Suppressor macrophage treated with lipopolysaccharide for 1 hour (primary cell): ENCODE measurements around the gene IL1RAPL2.

Source experiments
- DNase-seq, 3 donors: peaks; one replicate each; pipeline ENCODE4 v3.0.0-alpha.2; 2020 to 2022

The IL1RAPL2 gene

DNA sequence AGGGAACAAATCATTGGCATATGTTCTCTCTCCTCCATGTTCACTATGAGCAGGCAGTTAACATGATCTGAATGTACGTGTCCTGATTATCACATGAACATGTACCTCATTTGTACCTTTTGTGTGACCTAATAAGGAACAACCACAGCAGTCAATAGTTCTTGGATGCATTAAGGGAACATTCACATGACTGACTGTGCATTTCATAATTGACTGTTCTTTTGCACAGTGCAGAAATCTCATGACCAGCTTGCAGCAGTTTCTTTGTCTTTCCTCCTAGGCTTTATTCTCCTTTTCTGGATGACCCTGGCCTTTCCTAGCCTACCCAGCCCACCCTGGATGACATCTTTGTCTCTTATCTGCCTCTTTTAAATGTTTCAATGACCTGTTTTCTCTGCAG lies 711.1 kb downstream of the IL1RAPL2 start:
- DNase-seq, result no peak

DNA sequence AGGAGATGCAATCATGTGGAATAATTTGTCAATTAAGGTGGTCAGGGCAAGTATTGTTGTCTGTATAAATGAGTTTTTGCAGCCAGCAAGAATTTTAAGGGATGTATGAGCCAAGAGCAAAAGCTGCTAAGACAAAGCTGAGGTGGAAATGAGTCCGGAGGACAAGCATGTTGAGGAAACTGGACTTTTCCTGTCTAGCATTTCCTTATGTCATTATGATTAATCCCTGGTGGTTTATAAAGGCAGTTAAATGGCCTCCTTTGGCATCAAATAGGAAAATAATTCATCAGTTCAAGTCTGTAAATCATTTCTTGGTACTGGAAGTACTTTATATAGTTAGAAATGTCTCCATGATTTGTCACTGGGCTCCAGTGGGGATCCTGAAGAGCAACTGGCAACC lies 716.1 kb downstream of the IL1RAPL2 start:
- no peak for DNase-seq

DNA sequence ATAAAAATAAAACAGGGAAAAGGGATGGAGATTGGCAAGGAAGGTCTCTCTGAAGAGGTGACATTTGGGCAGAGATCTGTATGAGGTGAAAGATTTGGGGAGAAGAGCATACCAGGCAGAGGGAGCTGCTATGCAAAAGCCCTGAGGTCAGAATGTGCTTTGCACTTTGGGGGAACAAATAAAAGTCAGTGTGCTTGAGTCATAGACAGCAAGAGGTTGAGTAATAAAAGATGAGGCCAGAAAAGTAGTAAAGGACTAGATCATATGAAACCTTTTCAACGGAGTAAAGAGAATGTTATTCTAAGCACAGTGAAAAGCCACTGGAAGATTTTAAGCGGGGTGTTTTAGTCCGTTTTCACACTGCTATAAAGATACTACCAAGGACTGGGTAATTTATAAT lies 731.0 kb downstream of the IL1RAPL2 start:
- no peak for DNase-seq

DNA sequence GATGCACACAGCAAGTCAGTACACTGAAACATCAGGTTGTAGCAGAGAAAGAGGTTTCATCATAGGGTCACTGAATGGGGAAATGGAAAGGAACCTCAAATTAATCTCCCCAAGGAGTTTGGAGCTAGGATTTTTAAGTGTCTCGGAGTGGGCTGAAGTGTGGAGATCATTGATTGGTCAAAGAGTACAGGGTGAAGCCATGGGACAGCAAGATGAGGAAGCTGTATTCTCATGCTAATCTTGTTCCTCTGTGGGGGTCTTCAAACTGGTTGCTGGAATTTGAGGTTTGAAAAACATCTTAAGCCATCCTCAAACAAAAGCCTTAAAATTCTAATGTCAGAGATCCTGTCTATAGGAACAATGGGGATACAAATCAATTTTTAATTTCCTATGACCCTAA lies 733.3 kb downstream of the IL1RAPL2 start:
- no peak for DNase-seq

DNA sequence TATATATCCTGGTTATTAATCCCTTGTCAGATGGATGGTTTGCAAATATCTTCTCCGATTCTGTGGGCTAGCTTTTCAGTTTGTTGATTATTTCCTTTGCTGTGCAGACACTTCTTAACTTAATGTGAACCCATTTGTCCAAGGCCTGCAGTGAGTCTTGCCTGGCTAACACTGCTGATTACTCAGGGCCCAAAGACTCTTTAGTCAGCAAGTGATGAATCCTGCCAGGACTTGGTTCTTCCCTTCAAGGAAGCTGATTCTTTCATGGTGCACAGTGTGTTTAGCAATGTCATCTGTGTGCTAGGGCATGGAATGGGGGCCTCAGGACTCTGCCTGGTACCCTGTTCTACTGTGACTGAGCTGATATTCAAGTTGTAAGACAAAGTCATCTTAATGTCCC lies 736.2 kb downstream of the IL1RAPL2 start:
- DNase-seq, result no peak

DNA sequence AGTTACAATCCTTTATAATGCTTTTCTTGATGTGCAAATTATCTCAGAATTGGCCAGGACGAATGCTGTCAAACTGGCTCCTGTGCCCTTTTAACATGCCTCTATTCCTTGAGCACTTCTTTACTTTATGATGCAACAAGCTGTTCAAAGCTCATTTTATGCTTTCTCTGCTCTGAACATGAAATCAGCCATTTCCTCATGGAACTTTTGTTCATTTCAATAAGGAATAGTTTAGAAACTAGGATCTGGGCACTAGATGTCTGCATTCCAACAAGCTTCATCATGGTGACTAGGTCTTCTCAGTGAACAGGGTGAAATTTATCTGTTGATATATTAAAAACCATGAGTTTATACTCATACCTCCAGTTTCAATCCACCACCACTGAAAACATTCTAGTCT lies 741.8 kb downstream of the IL1RAPL2 start:
- no peak for DNase-seq

DNA sequence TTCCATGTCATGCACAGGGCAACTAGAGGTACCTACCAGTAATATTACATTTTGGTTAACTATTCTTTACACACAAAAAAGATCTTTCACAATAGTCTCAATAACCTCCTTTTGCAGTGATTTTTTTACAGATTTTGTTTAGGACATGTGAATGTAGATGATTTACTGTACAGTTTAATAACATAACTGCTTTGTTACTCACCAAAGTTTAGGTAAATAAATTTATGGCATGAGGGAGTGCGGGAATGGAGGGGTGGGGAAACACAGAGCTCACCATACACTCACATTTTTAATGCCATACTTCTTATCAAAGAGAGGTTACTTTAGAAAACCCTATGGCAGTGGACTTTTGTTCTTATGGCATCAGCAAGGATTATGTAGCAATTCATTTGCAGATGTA lies 747.6 kb downstream of the IL1RAPL2 start:
- DNase-seq, result no peak

DNA sequence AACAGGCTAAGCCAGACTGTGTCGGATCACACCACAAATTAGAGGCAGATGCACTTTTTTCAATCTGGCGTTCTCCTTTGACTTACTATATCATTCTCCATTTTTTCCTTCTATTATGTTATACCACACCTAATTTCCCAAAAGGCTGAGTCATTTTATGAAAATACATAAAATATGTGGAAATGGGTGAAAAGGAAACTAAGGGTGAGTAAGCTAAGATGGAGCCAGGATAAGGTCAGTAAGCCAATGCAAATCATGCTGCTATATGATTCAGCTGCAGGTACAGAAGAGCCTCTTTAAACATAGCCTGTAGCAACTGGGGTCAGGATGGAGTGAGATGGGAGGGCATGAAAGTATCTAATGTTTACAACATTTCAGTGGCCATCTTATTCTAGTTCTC lies 748.5 kb downstream of the IL1RAPL2 start:
- no peak for DNase-seq

DNA sequence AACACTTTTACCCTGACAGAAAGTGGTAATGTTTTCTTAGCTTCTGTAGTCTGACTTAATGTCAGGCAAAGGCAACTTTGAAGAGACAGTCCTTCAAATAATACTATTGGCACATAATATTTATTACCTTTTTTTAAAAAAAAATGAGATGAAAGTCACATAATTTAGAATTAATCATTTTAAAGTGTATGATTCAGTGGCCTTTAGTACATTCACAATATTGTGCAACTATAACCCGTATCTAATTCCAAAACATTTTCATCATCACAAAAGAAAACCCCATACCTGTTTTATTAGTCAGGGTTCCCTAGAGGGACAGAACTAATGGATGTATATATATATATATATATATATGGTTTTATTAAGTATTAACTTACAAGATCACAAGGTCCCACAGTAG lies 749.2 kb downstream of the IL1RAPL2 start:
- no peak for DNase-seq

DNA sequence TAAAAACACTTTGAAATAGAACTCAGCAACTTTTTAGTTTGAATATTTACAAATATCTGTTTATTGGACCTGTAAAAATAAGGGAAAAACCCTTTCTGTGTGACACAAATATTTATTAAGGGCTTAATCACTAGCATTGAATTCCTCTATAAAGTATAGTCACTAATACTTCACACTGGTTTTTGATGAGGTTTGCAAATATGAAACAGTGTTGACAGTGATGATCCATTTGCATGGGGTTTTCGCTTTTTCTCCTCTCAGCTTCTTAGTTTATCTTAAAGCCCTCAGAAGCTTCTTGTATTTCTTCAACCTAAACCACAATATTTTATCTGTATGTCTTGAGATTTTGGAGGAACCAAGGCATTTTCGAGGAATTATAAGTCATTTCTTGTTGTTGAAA lies 751.1 kb downstream of the IL1RAPL2 start:
- DNase-seq, result no peak

DNA sequence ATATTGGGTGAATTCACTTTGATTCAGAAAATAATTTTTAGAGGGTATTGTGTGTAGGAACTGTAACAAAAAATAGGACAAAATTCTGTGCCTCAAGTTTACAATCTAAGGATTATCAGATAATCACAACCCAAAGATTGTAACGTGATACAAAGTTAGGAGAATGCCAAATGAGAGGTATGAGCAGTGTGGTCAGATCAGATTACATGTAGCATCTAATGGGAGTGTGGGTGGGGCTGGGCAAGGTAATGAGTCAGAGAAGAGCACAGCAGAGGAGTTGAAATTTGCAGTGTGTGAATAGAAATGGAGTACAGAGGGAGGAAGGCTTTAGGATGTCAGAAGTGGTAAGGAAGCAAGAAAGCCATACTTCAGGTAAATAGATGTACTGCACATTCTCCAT lies 757.9 kb downstream of the IL1RAPL2 start:
- DNase-seq, result no peak

DNA sequence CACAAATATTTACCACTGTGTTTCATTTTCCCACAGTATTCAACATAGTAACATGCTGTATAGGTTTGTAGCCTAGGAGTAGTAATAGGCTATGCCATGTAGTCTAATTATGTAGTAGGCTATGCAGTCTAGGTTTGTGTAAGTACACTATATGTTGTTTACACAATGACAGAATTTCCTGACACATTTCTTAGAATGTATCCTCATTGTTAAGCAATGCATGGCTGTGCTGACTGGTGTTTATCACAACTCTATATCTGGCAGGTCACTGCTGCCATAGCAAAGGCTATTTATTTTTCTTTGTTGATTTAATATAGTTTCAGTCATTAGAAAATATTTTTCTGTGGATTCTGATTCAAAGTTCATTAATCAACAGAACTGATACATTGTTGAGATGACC lies 762.8 kb downstream of the IL1RAPL2 start:
- no peak for DNase-seq

DNA sequence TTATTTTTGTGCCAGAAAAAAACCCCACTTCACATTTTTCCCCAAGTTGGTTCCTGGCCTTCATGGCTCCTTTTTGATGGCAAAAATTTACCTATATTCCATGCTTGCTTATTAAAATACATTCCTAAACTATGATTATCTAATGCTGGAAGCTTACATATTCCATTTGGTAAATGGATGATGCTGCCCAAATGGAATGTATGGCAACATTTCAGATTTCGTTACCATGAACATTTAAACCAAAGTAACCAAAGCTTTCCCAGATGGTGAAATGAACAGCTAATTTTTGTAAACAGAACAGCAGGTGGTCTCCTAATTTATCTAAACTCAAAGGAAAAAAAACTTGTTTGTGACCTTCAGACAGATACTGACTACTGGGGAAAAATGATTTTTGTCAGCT lies 765.2 kb downstream of the IL1RAPL2 start:
- no peak for DNase-seq

DNA sequence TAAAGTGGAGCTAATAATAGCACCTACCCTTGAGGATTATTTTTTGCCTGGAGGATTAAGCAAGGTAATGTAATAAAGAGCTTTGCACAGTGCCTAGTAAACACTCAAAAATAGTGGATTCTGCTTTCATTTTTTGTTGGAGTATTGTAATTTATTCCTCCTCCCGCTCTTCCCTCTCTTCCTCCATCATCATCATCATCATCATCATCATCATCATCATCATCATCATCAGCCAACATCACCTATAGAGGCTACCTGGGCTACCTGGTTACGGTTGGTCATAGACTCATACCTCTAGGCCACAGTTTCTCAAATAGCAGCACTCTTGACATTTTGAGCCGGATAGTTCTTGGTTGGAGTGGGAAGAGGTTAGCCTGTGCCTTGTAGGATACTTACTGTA lies 781.4 kb downstream of the IL1RAPL2 start:
- DNase-seq, result no peak

DNA sequence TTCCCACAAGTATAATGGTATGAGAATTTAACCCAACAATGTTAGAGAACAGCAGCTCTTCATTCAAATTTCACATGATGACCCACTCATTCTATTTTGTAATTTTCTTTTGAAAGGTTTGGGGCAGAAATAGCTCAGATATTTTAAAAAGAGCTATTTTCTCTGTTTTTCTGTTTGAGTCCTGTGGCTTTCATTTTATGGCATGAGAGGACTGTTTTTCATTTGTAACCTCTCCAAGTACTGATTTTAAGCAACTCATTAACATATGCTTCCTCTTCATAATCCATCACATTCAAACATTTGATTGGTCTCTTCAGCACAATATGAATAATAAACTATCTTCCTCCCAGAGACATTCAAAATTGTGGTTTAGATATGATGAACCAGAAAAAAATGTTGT lies 783.5 kb downstream of the IL1RAPL2 start:
- no peak for DNase-seq

DNA sequence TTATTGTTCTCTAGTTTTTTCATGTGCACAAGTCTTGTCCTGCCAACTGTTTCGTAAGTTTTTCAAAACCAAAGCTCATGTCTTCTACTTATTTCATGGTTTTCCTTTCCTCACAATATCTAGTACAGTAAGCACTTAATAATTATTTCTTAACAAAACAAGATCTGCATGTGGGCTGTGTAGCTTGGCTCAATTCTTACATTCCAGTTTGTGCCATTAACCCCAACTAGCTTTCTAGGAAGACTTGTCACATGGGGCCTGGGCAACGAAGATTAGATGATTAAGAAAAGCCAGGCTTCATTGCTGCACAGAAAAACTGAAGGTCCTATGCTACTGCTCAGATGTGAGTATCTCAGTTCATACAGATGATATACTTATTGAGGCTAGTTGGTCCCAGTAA lies 809.8 kb downstream of the IL1RAPL2 start:
- DNase-seq, result no peak

DNA sequence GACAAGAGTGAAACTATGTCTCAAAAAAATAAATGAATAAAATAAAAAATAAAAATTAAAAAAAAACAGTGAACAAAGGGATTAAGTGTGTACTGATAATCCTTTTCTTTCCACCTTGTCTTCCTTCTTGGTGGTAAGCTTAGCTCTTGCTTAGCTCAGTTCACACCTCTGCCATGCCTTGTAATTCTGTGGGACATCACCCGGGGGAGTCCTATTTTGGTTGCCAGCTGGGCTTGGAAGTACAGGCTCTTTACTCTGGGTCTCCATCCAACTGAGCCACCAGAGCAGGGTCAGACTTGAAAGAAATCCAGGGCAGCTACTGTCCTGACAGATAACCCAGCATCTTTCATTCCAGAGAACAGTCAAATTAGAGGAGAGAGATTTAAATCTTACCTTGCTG lies 858.7 kb downstream of the IL1RAPL2 start:
- DNase-seq, result no peak

DNA sequence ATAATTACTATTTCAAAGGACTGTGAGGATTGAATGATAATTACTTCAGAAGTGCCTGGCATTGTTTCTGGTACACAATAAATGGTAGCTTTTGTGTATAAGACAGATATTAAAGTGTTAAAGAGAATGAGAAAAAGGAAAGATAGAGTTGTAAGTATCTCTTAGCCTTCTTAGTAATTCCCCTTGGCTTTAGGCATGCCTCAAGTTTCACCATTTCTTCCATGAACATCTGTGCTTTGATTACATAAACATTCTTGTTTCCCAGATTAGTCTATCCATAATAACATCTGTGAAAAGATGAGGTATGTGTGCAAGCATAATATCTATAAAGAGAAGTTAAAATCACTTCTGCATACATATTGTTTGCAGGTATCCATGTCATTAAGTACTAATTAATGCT lies 885.4 kb downstream of the IL1RAPL2 start:
- no peak for DNase-seq

DNA sequence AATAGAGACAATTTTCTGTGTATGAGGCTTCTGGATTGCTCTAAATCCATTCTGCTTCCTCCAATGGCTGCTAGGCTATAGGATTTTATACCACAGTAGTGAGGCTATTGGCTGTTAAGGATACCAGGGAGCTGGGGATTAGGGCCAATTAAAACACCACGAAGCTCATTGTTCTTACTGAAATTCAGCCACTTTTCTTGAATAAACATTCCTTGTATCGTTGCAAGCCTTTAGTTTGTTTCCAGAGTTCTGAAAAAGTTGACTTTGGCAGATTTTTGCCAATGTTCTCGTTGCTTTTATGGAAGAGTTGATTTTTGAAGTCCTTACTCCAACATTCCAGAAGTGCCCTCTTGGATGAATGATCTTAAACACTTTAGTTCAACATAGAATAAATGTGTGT lies 892.8 kb downstream of the IL1RAPL2 start:
- no peak for DNase-seq

DNA sequence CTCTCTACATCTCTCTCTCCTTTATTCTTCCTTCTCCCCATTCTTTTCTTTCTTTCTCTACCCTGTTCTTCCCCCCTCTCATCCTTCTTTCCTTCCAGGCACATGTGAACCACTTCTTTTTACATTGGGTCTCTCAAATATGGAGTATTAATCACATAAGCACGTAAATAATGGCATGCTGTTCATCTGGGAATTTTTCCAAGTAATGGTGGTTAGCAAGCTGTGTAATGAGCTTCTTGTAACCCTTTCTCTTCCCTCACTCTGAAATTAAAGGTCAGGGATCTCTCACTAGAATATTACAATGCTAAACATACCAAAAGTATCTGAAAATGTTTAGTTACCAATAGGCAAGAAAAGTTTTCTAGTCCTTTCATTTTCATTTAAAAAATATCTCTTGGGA lies 894.4 kb downstream of the IL1RAPL2 start:
- DNase-seq, result no peak

DNA sequence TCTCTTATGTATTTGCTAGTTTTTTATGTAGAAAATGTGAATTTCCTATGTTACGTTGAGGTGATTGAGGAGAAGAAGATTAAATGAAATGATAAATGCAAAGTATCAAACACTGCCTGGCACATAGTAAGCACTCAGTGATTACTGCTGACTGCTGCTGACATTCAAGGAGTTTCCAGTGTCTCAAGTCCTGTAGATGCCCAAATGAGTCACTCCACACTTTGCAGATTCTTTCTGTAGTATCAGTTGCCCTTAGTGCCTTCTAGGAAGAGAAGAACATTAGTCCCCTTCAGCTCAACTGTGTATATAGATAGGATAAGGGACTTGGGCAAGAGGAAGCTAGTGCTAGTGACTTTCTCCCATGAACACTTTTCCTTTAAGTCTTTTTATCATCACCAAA lies 895.0 kb downstream of the IL1RAPL2 start:
- DNase-seq, result no peak

DNA sequence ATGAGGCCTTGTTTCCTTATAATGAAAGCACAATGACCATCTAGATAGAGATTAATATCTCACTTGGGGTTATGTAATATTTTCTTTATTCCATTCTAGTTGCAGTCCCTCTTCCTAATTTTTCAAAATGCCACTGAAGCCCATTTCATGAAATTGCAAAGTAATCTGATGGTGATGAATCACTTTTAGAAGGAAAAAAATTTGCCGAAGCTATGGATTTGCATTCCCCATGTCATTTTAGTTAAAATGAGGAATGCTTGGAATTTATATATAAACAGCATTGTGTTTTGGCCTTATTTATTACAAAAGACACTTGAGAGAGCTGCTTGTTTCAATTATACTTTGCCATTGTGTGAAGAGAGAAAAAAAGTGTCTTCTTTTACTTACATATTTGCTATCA lies 896.2 kb downstream of the IL1RAPL2 start:
- no peak for DNase-seq

DNA sequence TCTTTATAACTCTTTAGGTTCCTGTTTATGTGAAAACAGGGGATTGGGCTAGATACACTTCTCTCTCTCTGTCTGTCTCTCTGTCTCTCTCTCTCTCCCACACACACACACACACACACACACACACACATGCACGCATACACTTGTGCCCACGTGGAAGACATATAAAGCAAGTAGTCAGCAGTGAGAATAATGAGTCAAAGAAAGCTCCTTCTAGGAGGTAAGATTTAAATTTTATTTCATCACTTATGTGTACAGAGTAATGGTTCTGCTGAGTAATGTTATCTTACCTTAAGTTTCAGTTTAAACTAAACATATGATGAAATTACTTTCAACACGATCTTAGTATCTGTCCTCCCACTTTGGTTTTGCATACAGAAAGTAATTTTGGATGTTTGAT lies 897.5 kb downstream of the IL1RAPL2 start:
- DNase-seq, result no peak

DNA sequence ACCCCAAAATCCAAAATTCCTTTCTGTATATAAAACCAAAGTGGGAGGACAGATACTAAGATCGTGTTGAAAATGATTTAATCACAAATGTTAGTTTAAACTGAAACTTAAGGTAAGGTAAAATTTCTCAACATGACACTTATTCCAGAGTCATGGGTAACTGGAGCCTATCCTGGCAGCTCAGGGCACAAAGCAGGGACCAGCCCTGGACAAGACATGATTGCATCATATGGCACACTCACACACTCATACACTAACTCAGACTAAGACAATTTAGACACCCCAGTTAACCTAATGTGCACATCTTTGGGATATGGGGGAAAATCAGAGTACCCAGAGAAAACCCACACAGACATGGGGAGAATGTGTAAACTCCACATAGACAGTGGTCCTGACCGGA lies 898.6 kb downstream of the IL1RAPL2 start:
- DNase-seq, result no peak

DNA sequence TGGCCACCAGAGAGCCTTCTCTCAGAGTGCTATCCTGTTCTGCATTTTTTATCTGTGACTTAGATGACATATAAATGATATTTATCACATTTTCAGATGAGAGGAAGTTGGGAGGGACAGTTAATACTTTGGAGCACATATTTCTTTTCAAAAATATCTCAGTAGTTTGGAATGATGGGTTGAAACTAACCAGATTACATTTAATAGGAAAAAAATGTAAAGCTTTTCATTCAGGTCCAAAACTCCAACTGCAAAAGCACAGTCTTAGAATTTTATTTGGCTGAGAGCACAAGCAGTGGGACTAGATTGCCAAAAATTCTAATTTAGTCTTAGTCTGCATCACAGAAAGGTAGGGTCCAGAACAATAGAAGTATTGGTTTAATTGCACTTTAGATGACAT lies 902.7 kb downstream of the IL1RAPL2 start:
- DNase-seq, result no peak

DNA sequence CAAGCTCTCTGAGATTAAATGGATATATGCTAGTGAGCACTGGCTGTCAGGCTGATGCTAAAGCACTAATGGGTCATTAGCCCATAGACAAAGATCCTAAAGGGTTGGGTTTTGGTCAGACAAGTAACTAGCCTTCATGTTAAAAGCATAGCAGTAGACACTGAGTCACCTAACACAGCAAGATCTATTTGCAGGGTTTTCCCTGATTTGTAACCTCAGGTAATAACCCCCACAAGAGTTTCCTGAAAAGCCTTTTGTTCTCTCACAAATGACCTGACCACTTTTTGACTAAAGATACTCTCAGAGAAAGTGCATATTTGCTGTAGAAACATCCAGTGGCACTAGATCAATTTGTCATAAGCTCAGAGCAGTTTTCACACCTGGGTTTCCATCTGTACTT lies 905.6 kb downstream of the IL1RAPL2 start:
- no peak for DNase-seq
